ENCODE measurements around the gene LGMN. TPM values are rescaled to one million over a fixed set of nuclear protein-coding genes. Genes with fewer than 3 reads are reported as not detected.

Gene LGMN
- total and polyA plus RNA-seq, 2 donors (not counting 1 experiment from before 2014, with no cell fraction given) = 17.6 to 21.1 TPM

- peaks cover 40 to 52% of the 10 kb centered on the region in 2 donors for H3K4me1 ChIP-seq (ENCODE audit: control insufficient read depth in 2 of 2, insufficient read depth in 2 of 2, low read length in 2 of 2)
- Mint-ChIP-seq H3K9me3 (ENCODE audit: insufficient read depth) (no peaks in the 10 kb centered on the region), H3K4me3 (peak overlapping the region; percentile 79), H3K27me3 (no peaks in the 10 kb centered on the region), H3K4me1 (peaks cover 71% of the 10 kb centered on the region), H3K27ac (peak overlapping the region; percentile 92)
- ATAC-seq (ENCODE audit: low read depth) (no peak), DNase-seq (no peak)
- ChIA-PET POLR2A (interaction anchor here (1.8 kb wide), 1 partner anchor 10 kb away, joined by 7 read pairs; no protein-coding TSS in a partner anchor), CTCF (interaction anchor here (0.7 to 1.5 kb wide), 4 partner anchors 62 to 567 kb away, joined by 3 to 5 read pairs (median 4); no protein-coding TSS in a partner anchor)
- intact Hi-C loops (cut with micrococcal nuclease) = no loop called here
- no peaks in the 10 kb centered on the region for H3K27me3 ChIP-seq (replicated peaks in 1 of 4; ENCODE audit: control extremely low read depth in 1 of 4, control insufficient read depth in 3 of 4, insufficient read depth in 4 of 4, low read length in 3 of 4)
- H2AFZ ChIP-seq (ENCODE audit: insufficient read depth, low read depth, low read length, poor library complexity, severe bottlenecking) = peak overlapping the region; percentile 9
- H3K36me3 ChIP-seq (replicated peaks in 1 of 2; ENCODE audit: control extremely low read depth in 1 of 2, control insufficient read depth in 1 of 2, extremely low read depth in 1 of 2, insufficient read depth in 2 of 2, low read length in 1 of 2) = peaks cover 0 to 81% of the 10 kb centered on the region in 2 experiments
- no peak for TF ChIP-seq EZH2 (IDR thresholded peaks at IDR 0.05; ENCODE audit: borderline replicate concordance, insufficient read depth, low read depth, low read length, poor library complexity, severe bottlenecking)
- peaks cover 0 to 16% (median 0%) of the 10 kb centered on the region in 3 donors for H3K9me3 ChIP-seq (ENCODE audit: control extremely low read depth in 1 of 3, control insufficient read depth in 2 of 3, insufficient read depth in 1 of 3, low read length in 2 of 3)
- peaks cover 67% of the 10 kb centered on the region for H3K79me2 ChIP-seq (ENCODE audit: control insufficient read depth, insufficient read depth, low read length)
- peak overlapping the region; percentile 43 to 77 for H3K27ac ChIP-seq (ENCODE audit: low read length in 2 of 2)
- H3K4me2 ChIP-seq (replicated peaks; ENCODE audit: low read depth, low read length, poor library complexity, severe bottlenecking) = peak overlapping the region; percentile 71
- WGBS (ENCODE audit: insufficient coverage) = 68% methylated on average over 6 of the region's 6 CpGs
- peak overlapping the region; percentile 54 for H3K9ac ChIP-seq (ENCODE audit: low read length)
- H4K20me1 ChIP-seq (ENCODE audit: control insufficient read depth, insufficient read depth, low read length, poor library complexity, severe bottlenecking) = peaks cover 81% of the 10 kb centered on the region
- peak overlapping the region in 2 of 5 experiments; percentile 2 to 33 for H3K4me3 ChIP-seq (ENCODE audit: control extremely low read depth in 1 of 5, extremely low read depth in 1 of 5, insufficient read depth in 1 of 5, low read depth in 2 of 5, low read length in 4 of 5)
These were observed 73.0 kb downstream of the LGMN start for GRCh38 chr14:92675421-92675820.

GRCh38 chr14:92673601-92674150 lies 74.8 kb downstream of the LGMN start:
- H3K27ac Mint-ChIP-seq = no peak overlapping the region
- H3K27me3 Mint-ChIP-seq = no peaks in the 10 kb centered on the region
- ATAC-seq (ENCODE audit: low read depth) (no peak), DNase-seq (no peak)
- H3K4me2 ChIP-seq (replicated peaks; ENCODE audit: low read depth, low read length, poor library complexity, severe bottlenecking) = no peak overlapping the region
- ChIA-PET CTCF (interaction anchor here (1.1 to 1.3 kb wide), 4 partner anchors 13 to 64 kb away, joined by 3 to 6 read pairs (median 4); no protein-coding TSS in a partner anchor), POLR2A (interaction anchor here (0.7 to 1.8 kb wide), 2 partner anchors 8 to 634 kb away, joined by 3 to 7 read pairs; partner anchors contain the start of gene TRIP11)
- no peak overlapping the region for H3K4me3 Mint-ChIP-seq
- peaks cover 0 to 73% of the 10 kb centered on the region in 2 experiments for H3K36me3 ChIP-seq (replicated peaks in 1 of 2; ENCODE audit: control extremely low read depth in 1 of 2, control insufficient read depth in 1 of 2, extremely low read depth in 1 of 2, insufficient read depth in 2 of 2, low read length in 1 of 2)
- H3K27ac ChIP-seq (ENCODE audit: low read length in 2 of 2) = no peak overlapping the region
- H3K27me3 ChIP-seq (replicated peaks in 1 of 4; ENCODE audit: control extremely low read depth in 1 of 4, control insufficient read depth in 3 of 4, insufficient read depth in 4 of 4, low read length in 3 of 4) = no peaks in the 10 kb centered on the region
- H4K20me1 ChIP-seq (ENCODE audit: control insufficient read depth, insufficient read depth, low read length, poor library complexity, severe bottlenecking) = peaks cover 88% of the 10 kb centered on the region
- no peak overlapping the region for H2AFZ ChIP-seq (ENCODE audit: insufficient read depth, low read depth, low read length, poor library complexity, severe bottlenecking)
- H3K4me1 ChIP-seq (ENCODE audit: control insufficient read depth in 2 of 2, insufficient read depth in 2 of 2, low read length in 2 of 2) = peaks cover 55 to 69% of the 10 kb centered on the region in 2 donors
- H3K4me3 ChIP-seq (ENCODE audit: control extremely low read depth in 1 of 5, extremely low read depth in 1 of 5, insufficient read depth in 1 of 5, low read depth in 2 of 5, low read length in 4 of 5) = no peak overlapping the region
- H3K4me1 Mint-ChIP-seq = peaks cover 85% of the 10 kb centered on the region
- 95% methylated on average over 15 of the region's 19 CpGs for WGBS (ENCODE audit: insufficient coverage)
- no peak overlapping the region for H3K9ac ChIP-seq (ENCODE audit: low read length)
- H3K9me3 ChIP-seq (ENCODE audit: control extremely low read depth in 1 of 3, control insufficient read depth in 2 of 3, insufficient read depth in 1 of 3, low read length in 2 of 3) = peaks cover 0 to 5% (median 0%) of the 10 kb centered on the region in 3 donors
- no peaks in the 10 kb centered on the region for H3K9me3 Mint-ChIP-seq (ENCODE audit: insufficient read depth)
- H3K79me2 ChIP-seq (ENCODE audit: control insufficient read depth, insufficient read depth, low read length) = peaks cover 83% of the 10 kb centered on the region
- TF ChIP-seq EZH2 (IDR thresholded peaks at IDR 0.05; ENCODE audit: borderline replicate concordance, insufficient read depth, low read depth, low read length, poor library complexity, severe bottlenecking) = no peak
- TF ChIP-seq, protein P1, sequence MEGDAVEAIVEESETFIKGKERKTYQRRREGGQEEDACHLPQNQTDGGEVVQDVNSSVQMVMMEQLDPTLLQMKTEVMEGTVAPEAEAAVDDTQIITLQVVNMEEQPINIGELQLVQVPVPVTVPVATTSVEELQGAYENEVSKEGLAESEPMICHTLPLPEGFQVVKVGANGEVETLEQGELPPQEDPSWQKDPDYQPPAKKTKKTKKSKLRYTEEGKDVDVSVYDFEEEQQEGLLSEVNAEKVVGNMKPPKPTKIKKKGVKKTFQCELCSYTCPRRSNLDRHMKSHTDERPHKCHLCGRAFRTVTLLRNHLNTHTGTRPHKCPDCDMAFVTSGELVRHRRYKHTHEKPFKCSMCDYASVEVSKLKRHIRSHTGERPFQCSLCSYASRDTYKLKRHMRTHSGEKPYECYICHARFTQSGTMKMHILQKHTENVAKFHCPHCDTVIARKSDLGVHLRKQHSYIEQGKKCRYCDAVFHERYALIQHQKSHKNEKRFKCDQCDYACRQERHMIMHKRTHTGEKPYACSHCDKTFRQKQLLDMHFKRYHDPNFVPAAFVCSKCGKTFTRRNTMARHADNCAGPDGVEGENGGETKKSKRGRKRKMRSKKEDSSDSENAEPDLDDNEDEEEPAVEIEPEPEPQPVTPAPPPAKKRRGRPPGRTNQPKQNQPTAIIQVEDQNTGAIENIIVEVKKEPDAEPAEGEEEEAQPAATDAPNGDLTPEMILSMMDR (IDR thresholded peaks at IDR 0.05) = no peak
- intact Hi-C loops (cut with micrococcal nuclease) = no loop called here

All from B cell (primary cell).